ENCODE measurements around the gene ASXL2. TPM values are rescaled to one million over a fixed set of nuclear protein-coding genes. Genes with fewer than 3 reads are reported as not detected.

Gene ASXL2
- total and polyA plus RNA-seq, 4 donors = 2.4 to 29.0 (median 12.3) TPM

DNA sequence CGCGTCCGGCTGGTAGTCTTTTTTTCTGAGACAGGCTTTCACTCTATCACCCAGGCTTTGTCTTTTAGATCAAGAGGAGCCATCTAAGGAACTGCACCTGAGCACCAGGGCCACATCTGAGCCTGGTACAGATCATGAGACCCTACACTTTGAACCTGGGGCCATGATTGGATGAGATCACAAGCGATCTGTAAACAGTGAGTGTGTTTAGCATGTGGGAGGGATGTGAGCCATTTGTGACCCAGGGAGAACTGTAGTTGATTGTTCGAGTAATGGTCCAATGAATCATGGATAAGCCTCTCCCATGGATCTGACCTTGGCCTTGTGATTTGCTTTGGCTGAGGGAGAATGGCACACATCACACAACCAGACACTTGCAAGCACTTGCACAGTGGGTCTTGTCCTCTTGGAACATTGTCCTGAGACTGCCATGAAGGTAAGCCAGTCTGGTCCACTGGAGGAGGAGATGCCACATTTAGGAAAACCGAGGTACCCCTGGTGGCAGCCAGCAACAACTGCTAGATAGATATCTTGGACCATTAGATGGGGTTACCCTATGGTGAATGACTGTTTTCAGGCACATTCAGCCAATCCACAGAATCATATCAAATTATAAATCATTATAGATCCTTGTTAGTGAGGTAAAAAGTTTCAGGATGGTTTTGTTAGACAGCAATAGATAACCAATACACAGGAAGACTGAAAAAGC, 185.4 kb downstream of the ASXL2 start:
- no peak overlapping the region for H3K27ac ChIP-seq (ENCODE audit: low read depth in 1 of 2, low read length in 1 of 2)
- ATAC-seq (ENCODE audit: insufficient read depth, low FRiP score) (no peak), DNase-seq (no peak)
- H3K27me3 ChIP-seq (ENCODE audit: control insufficient read depth in 3 of 3, insufficient read depth in 3 of 3, low read length in 2 of 3) = no peaks in the 10 kb centered on the region
- H3K9me3 ChIP-seq (ENCODE audit: control insufficient read depth in 4 of 4, insufficient read depth in 3 of 4, low read length in 3 of 4) = no peaks in the 10 kb centered on the region
- no peaks in the 10 kb centered on the region for H3K4me1 ChIP-seq (ENCODE audit: control insufficient read depth in 5 of 5, insufficient read depth in 5 of 5, low read length in 5 of 5)
- no peaks in the 10 kb centered on the region for H3K36me3 ChIP-seq (ENCODE audit: control insufficient read depth in 4 of 4, insufficient read depth in 4 of 4, low read length in 4 of 4)
- WGBS, 2 donors = 93 to 95% methylated on average over 6 of the region's 6 CpGs
- no peak overlapping the region for H3K4me3 ChIP-seq
- no peak overlapping the region for H3K9ac ChIP-seq (ENCODE audit: insufficient read depth in 1 of 2, low read length in 2 of 2)
- TF ChIP-seq, protein P1, sequence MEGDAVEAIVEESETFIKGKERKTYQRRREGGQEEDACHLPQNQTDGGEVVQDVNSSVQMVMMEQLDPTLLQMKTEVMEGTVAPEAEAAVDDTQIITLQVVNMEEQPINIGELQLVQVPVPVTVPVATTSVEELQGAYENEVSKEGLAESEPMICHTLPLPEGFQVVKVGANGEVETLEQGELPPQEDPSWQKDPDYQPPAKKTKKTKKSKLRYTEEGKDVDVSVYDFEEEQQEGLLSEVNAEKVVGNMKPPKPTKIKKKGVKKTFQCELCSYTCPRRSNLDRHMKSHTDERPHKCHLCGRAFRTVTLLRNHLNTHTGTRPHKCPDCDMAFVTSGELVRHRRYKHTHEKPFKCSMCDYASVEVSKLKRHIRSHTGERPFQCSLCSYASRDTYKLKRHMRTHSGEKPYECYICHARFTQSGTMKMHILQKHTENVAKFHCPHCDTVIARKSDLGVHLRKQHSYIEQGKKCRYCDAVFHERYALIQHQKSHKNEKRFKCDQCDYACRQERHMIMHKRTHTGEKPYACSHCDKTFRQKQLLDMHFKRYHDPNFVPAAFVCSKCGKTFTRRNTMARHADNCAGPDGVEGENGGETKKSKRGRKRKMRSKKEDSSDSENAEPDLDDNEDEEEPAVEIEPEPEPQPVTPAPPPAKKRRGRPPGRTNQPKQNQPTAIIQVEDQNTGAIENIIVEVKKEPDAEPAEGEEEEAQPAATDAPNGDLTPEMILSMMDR (IDR thresholded peaks at IDR 0.05; ENCODE audit: control extremely low read depth, extremely low read depth) = no peak

DNA sequence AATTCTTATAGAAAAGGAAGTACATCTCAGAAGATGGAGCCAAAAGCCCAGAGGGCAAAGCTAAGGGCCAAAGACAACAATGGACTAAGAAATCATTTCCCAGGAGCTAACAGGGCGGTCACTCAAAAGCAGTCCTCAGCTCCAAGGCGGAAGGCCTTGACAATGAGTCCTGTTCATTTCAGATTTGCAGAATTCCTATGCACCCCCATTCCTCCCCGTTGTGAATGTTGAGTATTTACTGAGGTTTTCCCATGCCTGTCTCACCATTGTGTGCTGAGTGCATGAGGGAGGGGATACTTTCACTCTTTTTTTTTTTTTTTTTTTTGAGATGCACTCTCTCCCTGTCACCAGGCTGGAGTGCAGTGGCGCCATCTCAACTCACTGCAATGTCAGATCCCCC, 186.1 kb downstream of the ASXL2 start:
- TF ChIP-seq, protein P1 (IDR thresholded peaks at IDR 0.05; ENCODE audit: control extremely low read depth, extremely low read depth) = no peak
- no peak overlapping the region for H3K9ac ChIP-seq (ENCODE audit: insufficient read depth in 1 of 2, low read length in 2 of 2)
- ATAC-seq (ENCODE audit: insufficient read depth, low FRiP score) = no peak
- no peaks in the 10 kb centered on the region for H3K36me3 ChIP-seq (ENCODE audit: control insufficient read depth in 4 of 4, insufficient read depth in 4 of 4, low read length in 4 of 4)
- H3K4me3 ChIP-seq = no peak overlapping the region
- no peak overlapping the region for H3K27ac ChIP-seq (ENCODE audit: low read depth in 1 of 2, low read length in 1 of 2)
- DNase-seq = peak in 1 of 3 donors; percentile 18
- WGBS, 2 donors = 80 to 90% methylated on average over 4 of the region's 4 CpGs
- no peaks in the 10 kb centered on the region for H3K4me1 ChIP-seq (ENCODE audit: control insufficient read depth in 5 of 5, insufficient read depth in 5 of 5, low read length in 5 of 5)
- no peaks in the 10 kb centered on the region for H3K27me3 ChIP-seq (ENCODE audit: control insufficient read depth in 3 of 3, insufficient read depth in 3 of 3, low read length in 2 of 3)
- H3K9me3 ChIP-seq (ENCODE audit: control insufficient read depth in 4 of 4, insufficient read depth in 3 of 4, low read length in 3 of 4) = no peaks in the 10 kb centered on the region

- Histone ChIP-seq H3K4me1 (ENCODE audit: control insufficient read depth in 5 of 5, insufficient read depth in 5 of 5, low read length in 5 of 5) (no peaks in the 10 kb centered on the region), H3K9ac (ENCODE audit: insufficient read depth in 1 of 2, low read length in 2 of 2) (no peak overlapping the region), H3K9me3 (ENCODE audit: control insufficient read depth in 4 of 4, insufficient read depth in 3 of 4, low read length in 3 of 4) (no peaks in the 10 kb centered on the region), H3K27ac (ENCODE audit: low read depth in 1 of 2, low read length in 1 of 2) (no peak overlapping the region), H3K4me3 (no peak overlapping the region), H3K36me3 (ENCODE audit: control insufficient read depth in 4 of 4, insufficient read depth in 4 of 4, low read length in 4 of 4) (no peaks in the 10 kb centered on the region), H3K27me3 (ENCODE audit: control insufficient read depth in 3 of 3, insufficient read depth in 3 of 3, low read length in 2 of 3) (no peaks in the 10 kb centered on the region)
- WGBS, 2 donors = 46 to 81% methylated on average over 1 of the region's 1 CpG
- DNase-seq = peak in 1 of 3 donors; percentile 44
- no peak for ATAC-seq (ENCODE audit: insufficient read depth, low FRiP score)
- TF ChIP-seq, protein P1 (IDR thresholded peaks at IDR 0.05; ENCODE audit: control extremely low read depth, extremely low read depth) = no peak
Observed at GRCh38 chr2:25690058-25690457, 188.2 kb downstream of the ASXL2 start.

GRCh38 chr2:25688236-25688635, 190.1 kb downstream of the ASXL2 start:
- H3K9ac ChIP-seq (ENCODE audit: insufficient read depth in 1 of 2, low read length in 2 of 2) = no peak overlapping the region
- no peak for DNase-seq
- H3K4me1 ChIP-seq (ENCODE audit: control insufficient read depth in 5 of 5, insufficient read depth in 5 of 5, low read length in 5 of 5) = no peaks in the 10 kb centered on the region
- no peaks in the 10 kb centered on the region for H3K36me3 ChIP-seq (ENCODE audit: control insufficient read depth in 4 of 4, insufficient read depth in 4 of 4, low read length in 4 of 4)
- no peaks in the 10 kb centered on the region for H3K9me3 ChIP-seq (ENCODE audit: control insufficient read depth in 4 of 4, insufficient read depth in 3 of 4, low read length in 3 of 4)
- TF ChIP-seq, protein P1 (IDR thresholded peaks at IDR 0.05; ENCODE audit: control extremely low read depth, extremely low read depth) = no peak
- no peak for ATAC-seq (ENCODE audit: insufficient read depth, low FRiP score)
- H3K27ac ChIP-seq (ENCODE audit: low read depth in 1 of 2, low read length in 1 of 2) = no peak overlapping the region
- H3K4me3 ChIP-seq = no peak overlapping the region
- WGBS, 2 donors = 95 to 98% methylated on average over 6 of the region's 6 CpGs
- peaks cover 0 to 2% (median 0%) of the 10 kb centered on the region in 3 donors for H3K27me3 ChIP-seq (ENCODE audit: control insufficient read depth in 3 of 3, insufficient read depth in 3 of 3, low read length in 2 of 3)
